GM18861 (cell line): Measurements from ENCODE around the gene ATP5PB.

Experiments
- ATAC-seq: cut with Tn5 transposase; IDR thresholded peaks from one replicate; pipeline ENCODE4 v1.9.1; 2021; ENCODE audit not compliant: unreplicated experiment

ATP5PB gene

GRCh38 chr1:111505641-111506119 is 56.4 kb downstream of the ATP5PB start:
- ATAC-seq = peak; percentile 54

GRCh38 chr1:111506561-111506960 is 57.3 kb downstream of the ATP5PB start:
- no peak for ATAC-seq

GRCh38 chr1:111507411-111508201 is 58.3 kb downstream of the ATP5PB start:
- ATAC-seq = peak; percentile 35

- ATAC-seq = no peak
Measured at GRCh38 chr1:111509997-111510375, 60.7 kb downstream of the ATP5PB start.

- no peak for ATAC-seq
Measured at GRCh38 chr1:111511370-111511769, 62.1 kb downstream of the ATP5PB start.
